CD4-positive, alpha-beta T cell treated with Interleukin-17A for 4 hours (primary cell): ENCODE data around the gene CCDC150.
"Not testable (repeated sequence)": the region's sequence is repeated elsewhere in the genome, so short reads cannot be mapped to it uniquely, and the experiment has no call there.

ENCODE experiments used
- DNase-seq: peaks from one replicate; pipeline ENCODE4 v3.0.0-alpha.2; 2020; ENCODE audit warnings: mixed read lengths

The CCDC150 gene

GRCh38 chr2:196718419-196719109 lies 79.0 kb downstream of the CCDC150 start:
- no peak for DNase-seq

- no peak for DNase-seq
These were observed 79.8 kb downstream of the CCDC150 start for GRCh38 chr2:196719110-196719872.

GRCh38 chr2:196723571-196723970 lies 84.1 kb downstream of the CCDC150 start:
- no peak for DNase-seq

- no peak for DNase-seq
These were observed 85.7 kb downstream of the CCDC150 start for GRCh38 chr2:196725218-196725617.

- no peak for DNase-seq
These were observed 86.4 kb downstream of the CCDC150 start for GRCh38 chr2:196725882-196726281.

- no peak for DNase-seq
These were observed 89.9 kb downstream of the CCDC150 start for GRCh38 chr2:196729418-196729817.

GRCh38 chr2:196736646-196737045 lies 97.1 kb downstream of the CCDC150 start:
- DNase-seq: not testable (repeated sequence)

GRCh38 chr2:196737046-196737445 lies 97.5 kb downstream of the CCDC150 start:
- DNase-seq: no peak

GRCh38 chr2:196739031-196739430 lies 99.5 kb downstream of the CCDC150 start:
- DNase-seq: no peak

GRCh38 chr2:196742216-196742615 lies 102.7 kb downstream of the CCDC150 start:
- no peak for DNase-seq

GRCh38 chr2:196742685-196743084 lies 103.2 kb downstream of the CCDC150 start:
- no peak for DNase-seq

GRCh38 chr2:196743165-196743564 lies 103.7 kb downstream of the CCDC150 start:
- no peak for DNase-seq

GRCh38 chr2:196745711-196746110 lies 106.2 kb downstream of the CCDC150 start:
- DNase-seq: no peak

GRCh38 chr2:196747400-196747799 lies 107.9 kb downstream of the CCDC150 start:
- DNase-seq: no peak

- DNase-seq: no peak
These were observed 108.6 kb downstream of the CCDC150 start for GRCh38 chr2:196748123-196748522.

- no peak for DNase-seq
These were observed 110.9 kb downstream of the CCDC150 start for GRCh38 chr2:196750291-196750923.

GRCh38 chr2:196750977-196751631 lies 111.6 kb downstream of the CCDC150 start:
- peak; percentile 60 for DNase-seq

GRCh38 chr2:196758474-196759377 lies 119.2 kb downstream of the CCDC150 start:
- no peak for DNase-seq

- no peak for DNase-seq
These were observed 119.8 kb downstream of the CCDC150 start for GRCh38 chr2:196759378-196759706.

GRCh38 chr2:196767101-196767500 lies 127.6 kb downstream of the CCDC150 start:
- DNase-seq: no peak
